IPS-NIHi11 (cell line): ENCODE data around the gene KASH5.
A peak's percentile ranks its signal among the peaks of the same experiment; 100 is the strongest.
"Not testable (repeated sequence)": the region's sequence is repeated elsewhere in the genome, so short reads cannot be mapped to it uniquely, and the experiment has no call there.

Experiments
- DNase-seq: peaks from one replicate; pipeline ENCODE4 v3.0.0; 2012; ENCODE audit warnings: mixed read lengths, low spot score

Gene KASH5

DNA sequence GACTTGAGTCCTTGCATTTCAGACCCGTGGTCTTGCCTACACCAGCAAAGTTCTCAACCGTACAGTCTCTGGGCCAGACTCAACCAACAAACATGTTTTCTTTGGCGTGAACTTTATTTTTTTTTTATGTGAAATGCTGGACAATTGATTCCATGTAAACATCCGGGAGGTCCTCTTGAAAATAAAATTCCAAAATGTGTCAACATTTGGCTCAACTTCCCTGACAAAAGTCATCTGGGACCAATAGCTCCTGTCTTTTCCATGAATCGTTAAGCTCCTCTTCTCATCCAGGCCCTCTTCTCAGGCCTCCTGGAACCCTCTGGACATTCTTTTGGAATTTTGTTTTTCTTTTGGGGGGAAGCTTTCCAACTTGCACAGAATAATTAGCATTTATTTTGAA lies 67.7 kb downstream of the KASH5 start:
- DNase-seq: no peak

DNA sequence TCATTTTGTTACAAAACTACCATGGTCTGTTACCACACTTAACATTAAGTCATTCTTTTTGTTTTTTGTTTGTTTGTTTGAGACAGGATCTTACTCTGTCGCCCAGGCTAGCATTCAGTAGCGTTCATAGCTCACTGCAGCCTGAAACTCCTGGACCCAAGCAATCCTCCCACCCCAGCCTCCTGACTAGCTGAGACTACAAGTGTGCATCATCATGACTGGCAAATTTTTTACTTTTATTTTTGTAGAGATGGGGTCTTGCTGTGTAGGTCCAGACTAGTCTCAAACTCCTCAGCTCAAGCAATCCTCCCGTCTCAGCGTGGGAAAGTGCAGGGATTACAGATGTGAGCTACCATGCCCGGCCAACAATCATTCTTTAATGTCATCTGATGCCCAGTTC lies 68.3 kb downstream of the KASH5 start:
- no peak for DNase-seq

DNA sequence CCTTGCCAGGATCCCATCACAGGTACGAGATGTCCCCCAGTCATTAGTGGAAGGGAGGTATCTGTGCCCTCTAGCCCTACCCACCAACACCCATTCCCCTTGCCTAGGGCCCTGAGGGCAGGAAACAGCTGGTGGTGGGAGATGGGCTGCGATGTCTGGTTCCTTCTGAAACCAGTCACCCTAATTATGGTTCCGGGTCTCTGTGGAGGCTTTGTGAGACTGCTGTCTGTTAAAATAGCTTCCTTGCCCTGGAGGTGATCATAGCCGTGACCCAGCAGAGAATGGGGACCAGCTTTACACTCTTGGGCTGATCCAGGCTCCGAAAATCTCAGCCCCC lies 70.5 kb downstream of the KASH5 start:
- DNase-seq: no peak

DNA sequence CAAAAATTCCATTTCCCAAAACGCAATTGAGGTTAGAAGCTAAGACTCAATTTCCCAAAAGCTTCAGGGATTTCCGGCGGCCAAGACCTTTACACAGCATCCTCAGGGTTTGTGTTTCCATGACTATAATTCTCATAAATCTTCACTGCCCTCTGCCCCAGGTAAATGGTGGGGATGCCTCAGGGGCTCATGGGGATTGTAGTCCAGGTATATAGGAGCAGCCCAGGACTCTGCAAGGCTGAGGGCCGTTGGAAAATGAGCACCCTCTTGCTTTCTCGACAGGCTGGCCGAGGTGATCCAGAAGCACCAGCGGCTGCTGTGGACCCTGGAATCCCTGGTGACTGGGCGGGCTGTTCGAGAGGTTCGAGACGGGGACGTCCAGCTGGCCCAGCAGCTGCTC lies 71.3 kb downstream of the KASH5 start:
- DNase-seq: no peak

DNA sequence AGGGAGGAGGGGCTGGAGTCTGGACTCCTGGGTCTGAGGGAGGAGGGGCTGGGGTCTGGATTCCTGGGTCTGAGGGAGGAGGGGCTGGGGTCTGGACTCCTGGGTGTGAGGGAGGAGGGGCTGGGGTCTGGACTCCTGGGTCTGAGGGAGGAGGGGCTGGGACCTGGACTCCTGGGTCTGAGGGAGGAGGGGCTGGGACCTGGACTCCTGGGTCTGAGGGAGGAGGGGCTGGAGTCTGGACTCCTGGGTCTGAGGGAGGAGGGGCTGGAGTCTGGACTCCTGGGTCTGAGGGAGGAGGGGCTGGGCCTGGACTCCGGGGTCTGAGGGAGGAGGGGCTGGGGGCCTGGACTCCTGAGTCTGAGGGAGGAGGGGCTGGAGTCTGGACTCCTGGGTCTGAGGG lies 73.1 kb downstream of the KASH5 start:
- DNase-seq: not testable (repeated sequence)

DNA sequence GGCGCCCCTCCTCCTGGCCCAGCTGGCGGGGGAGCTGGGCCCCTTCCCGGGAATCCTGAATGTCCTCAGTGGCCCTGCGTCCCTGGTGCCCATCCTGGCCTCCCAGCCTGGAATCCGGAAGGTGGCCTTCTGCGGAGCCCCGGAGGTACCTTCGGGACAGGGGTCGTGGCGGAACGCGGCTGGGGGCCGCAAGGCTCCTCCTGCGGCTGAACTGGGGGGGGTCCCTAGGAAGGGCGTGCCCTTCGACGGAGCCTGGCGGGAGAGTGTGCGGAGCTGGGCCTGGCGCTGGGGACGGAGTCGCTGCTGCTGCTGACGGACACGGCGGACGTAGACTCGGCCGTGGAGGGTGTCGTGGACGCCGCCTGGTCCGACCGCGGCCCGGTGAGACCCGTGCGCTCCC lies 73.6 kb downstream of the KASH5 start:
- DNase-seq: no peak

DNA sequence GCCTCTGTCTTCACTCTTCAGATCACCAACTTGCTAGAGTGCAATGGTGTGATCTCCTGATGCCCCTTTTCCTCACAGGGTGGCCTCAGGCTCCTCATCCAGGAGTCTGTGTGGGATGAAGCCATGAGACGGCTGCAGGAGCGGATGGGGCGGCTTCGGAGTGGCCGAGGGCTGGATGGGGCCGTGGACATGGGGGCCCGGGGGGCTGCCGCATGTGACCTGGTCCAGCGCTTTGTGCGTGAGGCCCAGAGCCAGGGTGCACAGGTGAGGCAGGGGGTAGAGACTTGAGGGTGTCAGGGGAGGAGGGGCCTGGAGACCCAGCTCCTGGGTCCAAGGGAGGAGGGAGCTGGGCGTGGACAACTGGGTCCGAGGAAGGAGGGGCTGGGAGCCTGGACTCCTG lies 74.4 kb downstream of the KASH5 start:
- no peak for DNase-seq

DNA sequence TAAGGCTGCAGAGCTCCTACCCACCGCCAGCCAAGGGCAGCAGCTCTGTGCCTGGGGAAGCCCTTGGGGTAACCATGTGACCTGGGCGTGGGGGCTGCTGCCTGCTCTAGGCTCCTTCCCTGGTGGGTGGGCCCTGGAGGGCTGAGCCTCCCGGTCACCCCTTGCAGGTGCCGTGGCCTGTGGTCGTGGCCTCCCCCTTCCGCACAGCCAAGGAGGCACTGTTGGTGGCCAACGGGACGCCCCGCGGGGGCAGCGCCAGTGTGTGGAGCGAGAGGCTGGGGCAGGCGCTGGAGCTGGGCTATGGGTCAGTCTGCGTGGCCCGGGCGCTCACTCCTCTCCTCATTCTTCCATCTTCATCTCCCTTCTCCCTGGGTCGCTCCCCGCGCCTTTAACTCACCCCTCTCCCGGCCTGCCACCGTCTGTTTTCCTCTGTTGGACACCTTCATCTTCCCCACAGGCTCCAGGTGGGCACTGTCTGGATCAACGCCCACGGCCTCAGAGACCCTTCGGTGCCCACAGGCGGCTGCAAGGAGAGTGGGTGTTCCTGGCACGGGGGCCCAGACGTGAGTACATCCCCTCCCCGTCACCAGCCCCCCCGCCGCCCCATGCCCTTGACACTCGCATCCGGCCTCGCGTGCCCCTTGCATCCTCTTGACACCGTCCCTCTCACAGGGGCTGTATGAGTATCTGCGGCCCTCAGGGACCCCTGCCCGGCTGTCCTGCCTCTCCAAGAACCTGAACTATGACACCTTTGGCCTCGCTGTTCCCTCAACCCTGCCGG lies 76.1 kb downstream of the KASH5 start:
- DNase-seq: peak; percentile 11

DNA sequence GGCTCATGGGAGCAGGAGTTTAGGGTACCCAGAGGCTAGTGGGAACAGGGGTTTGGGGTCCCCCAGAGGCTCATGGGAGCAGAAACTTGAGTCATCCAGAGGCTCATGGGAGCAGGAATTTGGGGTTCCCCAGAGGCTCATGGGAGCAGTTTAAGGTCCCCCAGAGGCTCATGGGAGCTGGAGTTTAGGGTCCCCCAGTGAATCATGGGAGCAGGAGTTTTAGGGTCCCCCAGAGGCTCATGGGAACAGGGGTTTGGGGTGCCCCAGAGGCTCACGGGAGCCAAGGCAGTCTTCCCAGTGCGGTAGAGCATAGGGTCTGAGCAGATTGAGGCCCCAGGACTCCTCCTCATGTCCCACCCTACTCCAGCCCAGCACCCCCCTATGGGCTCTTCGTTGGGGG lies 77.3 kb downstream of the KASH5 start:
- no peak for DNase-seq
